NB4 (cell line): Measurements from ENCODE around the gene HSPB1.

Source experiments
- DNase-seq: peaks from one replicate; pipeline ENCODE4 v3.0.0; 2010; ENCODE audit warnings: low read depth
- H3K4me3 ChIP-seq: one replicate; pipeline ENCODE4 v1.5.1; 2011; ENCODE audit warnings: mild to moderate bottlenecking, low read depth, low read length, moderate library complexity
- MYC ChIP-seq: IDR thresholded peaks from 2 replicates; pipeline ENCODE4 v1.6.1; 2011; ENCODE audit warnings: low read depth, low read length
- POLR2A ChIP-seq: IDR thresholded peaks from 2 replicates; pipeline ENCODE4 v1.6.1; 2011; ENCODE audit warnings: mild to moderate bottlenecking; ENCODE audit not compliant: insufficient read length; ENCODE audit errors: extremely low read depth
- TF ChIP-seq, protein P1 (sequence below): IDR thresholded peaks from 2 replicates; pipeline ENCODE4 v1.6.1; 2011; ENCODE audit warnings: low read depth, low read length
- TF ChIP-seq, protein P2 (sequence below): IDR thresholded peaks from one replicate; pipeline ENCODE4 v1.5.1; 2012; ENCODE audit warnings: low read depth, low read length

HSPB1 gene

DNA sequence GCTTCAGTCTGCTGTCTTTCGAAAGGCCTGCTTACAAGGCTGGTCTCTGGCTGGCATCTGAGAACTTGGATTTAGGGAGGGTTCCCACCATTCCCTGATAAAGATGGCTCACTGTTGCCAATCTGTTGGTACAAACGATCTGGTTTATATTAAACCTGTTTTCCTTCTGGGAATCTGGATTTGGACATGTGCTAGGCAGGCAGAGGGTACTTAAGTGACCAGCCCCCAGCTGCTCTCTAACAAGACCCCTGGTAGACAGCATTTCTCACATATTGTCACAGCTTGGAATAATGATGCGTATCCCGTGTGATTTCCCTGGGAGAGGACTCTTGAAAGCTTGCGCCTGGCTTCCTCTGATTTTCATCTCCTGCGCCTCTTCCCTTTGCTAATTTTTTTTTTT lies 34.7 kb downstream of the HSPB1 start:
- H3K4me3 ChIP-seq, result no peak overlapping the region
- no peak for DNase-seq
- TF ChIP-seq, protein P1, sequence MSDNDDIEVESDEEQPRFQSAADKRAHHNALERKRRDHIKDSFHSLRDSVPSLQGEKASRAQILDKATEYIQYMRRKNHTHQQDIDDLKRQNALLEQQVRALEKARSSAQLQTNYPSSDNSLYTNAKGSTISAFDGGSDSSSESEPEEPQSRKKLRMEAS, result no peak
- TF ChIP-seq, protein P2, sequence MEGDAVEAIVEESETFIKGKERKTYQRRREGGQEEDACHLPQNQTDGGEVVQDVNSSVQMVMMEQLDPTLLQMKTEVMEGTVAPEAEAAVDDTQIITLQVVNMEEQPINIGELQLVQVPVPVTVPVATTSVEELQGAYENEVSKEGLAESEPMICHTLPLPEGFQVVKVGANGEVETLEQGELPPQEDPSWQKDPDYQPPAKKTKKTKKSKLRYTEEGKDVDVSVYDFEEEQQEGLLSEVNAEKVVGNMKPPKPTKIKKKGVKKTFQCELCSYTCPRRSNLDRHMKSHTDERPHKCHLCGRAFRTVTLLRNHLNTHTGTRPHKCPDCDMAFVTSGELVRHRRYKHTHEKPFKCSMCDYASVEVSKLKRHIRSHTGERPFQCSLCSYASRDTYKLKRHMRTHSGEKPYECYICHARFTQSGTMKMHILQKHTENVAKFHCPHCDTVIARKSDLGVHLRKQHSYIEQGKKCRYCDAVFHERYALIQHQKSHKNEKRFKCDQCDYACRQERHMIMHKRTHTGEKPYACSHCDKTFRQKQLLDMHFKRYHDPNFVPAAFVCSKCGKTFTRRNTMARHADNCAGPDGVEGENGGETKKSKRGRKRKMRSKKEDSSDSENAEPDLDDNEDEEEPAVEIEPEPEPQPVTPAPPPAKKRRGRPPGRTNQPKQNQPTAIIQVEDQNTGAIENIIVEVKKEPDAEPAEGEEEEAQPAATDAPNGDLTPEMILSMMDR, result no peak
- TF ChIP-seq MYC, result no peak
- TF ChIP-seq POLR2A, result no peak

DNA sequence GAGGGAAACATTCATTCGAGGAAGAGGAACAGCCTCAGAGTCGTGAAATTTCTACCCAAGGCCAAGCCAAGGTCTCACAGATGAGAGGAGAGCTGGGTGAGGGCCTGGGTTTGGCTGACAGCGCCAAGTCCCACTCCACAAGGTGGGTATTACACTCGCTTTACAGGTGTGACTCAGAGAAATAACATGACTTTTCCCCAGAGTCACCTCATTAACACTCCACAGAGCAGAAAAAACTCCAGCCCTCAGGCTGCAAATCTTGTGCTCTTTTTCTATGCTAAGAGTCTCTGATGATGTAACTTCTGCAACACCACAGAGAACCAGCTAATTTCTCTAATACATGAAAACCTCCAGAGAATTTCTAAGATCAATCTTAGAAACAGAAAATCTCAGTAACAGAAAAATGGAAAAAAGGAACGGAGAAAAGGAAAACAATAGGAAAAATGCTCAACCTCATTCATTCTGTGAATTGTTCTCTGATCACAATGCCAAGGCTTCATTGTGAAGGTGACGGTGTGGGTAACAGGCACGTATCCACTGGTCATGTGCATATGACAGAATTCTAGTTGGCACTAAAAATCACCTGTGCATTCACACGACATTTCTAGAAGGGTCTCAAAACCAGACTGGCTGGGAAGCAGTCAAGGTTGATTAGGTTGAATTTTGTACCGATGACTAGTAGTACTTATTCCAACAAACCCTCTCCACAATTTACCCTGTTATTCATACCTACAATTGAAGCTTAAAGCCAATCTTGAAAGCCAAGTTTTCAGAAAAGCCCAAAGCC lies 36.0 kb downstream of the HSPB1 start:
- no peak overlapping the region for H3K4me3 ChIP-seq
- TF ChIP-seq, protein P2, result no peak
- TF ChIP-seq, protein P1, result no peak
- TF ChIP-seq POLR2A (no peak), MYC (no peak)
- DNase-seq, result no peak

DNA sequence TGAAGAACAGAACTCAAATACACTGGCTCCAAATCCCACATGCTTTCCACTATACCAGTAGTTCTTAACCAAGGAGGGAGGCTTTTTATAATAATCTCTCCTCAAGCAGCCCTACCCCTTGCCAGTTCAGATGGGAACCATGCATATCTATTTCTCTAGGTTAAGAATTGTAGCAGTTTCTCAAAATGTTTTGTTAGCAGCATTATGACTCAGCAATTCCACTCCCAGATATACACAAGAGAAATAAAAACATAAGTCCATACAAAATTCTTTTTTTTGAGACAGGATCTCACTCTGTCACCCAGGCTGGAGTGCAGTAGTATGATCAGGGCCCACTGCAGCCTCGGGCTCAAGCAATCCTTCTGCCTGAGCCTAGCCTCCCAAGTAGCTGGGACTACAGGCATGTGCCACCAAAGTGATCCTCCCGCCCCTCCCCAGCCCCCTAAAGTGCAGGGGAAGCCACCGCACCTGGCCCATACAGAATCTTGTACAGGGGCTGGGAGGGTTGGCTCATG lies 38.2 kb downstream of the HSPB1 start:
- TF ChIP-seq POLR2A (no peak), MYC (no peak)
- TF ChIP-seq, protein P2, result no peak
- TF ChIP-seq, protein P1, result no peak
- H3K4me3 ChIP-seq, result no peak overlapping the region
- DNase-seq, result no peak

DNA sequence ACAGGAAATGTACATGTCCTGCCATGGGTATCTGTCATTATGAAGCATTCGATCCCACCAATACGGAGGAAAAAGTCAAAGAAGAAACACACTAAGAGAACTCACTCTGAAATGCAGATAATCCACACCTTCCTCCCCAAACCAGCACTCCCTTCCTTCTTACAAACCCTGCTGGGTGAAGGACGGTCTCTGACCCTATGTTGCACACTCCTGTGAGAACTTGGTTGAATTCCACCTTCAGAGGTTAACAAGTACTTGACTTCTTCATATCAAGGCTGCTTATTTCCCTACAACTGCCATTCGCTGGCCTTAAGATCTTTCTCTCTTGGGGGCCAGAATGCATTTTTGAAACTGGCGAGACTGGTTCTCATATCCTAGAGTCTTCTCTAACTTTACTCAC lies 39.7 kb downstream of the HSPB1 start:
- TF ChIP-seq POLR2A (no peak), MYC (no peak)
- TF ChIP-seq, protein P1, result no peak
- TF ChIP-seq, protein P2, result no peak

DNA sequence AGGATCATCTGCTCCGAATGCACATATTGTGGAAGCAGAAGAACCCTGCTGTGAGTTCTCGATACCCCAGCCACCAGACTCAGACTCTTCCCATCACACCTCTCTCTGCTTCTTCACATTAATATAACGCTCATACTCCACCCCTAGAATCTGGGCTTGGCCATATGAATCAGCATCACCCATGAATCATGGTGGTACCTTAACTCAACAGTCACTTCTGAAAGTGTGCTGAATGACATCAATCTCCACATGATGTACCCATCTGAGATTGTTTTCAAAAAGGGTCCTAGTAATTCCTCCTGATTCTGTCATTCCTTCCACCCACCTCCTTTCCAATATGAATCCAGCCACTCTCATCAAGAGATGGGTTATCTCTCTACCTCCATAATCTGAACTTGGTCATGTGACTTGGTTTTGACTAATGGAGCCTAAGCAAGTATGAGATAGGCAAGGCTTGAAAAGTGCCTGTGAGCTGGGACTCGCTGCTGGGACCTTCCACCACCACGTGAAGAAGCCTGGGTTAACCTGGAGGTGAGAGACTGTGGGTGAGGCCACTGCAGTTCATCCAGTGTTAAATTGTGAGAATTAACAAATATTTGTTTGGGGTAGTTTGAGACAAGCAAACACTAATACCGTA lies 40.9 kb downstream of the HSPB1 start:
- DNase-seq, result no peak
- H3K4me3 ChIP-seq, result no peak overlapping the region
- TF ChIP-seq POLR2A (no peak), MYC (no peak)
- TF ChIP-seq, protein P1, result no peak
- TF ChIP-seq, protein P2, result no peak

More for the DNA sequence above, 39.7 kb downstream of the HSPB1 start:
- no peak overlapping the region for H3K4me3 ChIP-seq
- DNase-seq, result peak; percentile 58
